Stromal cell of bone marrow (primary cell): Measurements from ENCODE around the gene BRCA1.
"Not testable (repeated sequence)": the region's sequence is repeated elsewhere in the genome, so short reads cannot be mapped to it uniquely, and the experiment has no call there.

ENCODE experiments used
- DNase-seq: peaks from one replicate; pipeline ENCODE4 v3.0.0-alpha.2; 2012; ENCODE audit warnings: low read depth

Gene BRCA1

DNA sequence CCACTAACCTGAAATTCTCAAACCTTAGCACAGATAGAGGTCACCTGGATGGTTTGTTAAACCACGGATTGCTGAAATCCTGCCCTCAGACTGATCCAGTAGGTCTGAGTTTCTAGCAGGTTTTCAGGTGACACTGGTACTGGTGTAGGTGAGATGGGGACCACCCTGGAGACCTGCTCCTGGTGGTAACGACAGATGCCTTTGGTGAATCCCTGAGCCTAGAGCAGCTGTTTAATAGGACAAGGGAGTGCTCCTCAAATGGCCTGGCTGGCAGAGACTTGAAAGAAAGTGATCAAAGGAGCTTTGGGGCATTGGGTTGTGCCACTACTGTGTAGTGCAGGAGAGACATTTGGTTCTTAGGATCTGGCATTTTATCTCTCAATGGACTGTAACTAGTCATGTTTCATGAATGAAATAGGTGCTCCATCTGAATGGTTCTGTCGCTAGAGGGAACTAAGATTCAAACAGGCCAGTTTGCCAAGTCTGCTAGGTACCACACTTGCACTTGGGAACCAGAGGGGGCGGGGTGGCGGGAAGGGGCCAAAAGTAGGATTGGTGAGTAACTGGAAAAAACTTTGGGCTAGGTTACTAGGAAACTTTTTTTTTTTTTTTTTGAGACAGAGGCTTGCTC is 121.5 kb downstream of the BRCA1 start:
- DNase-seq, result no peak

GRCh38 chr17:43000894-43001293 is 124.3 kb downstream of the BRCA1 start:
- not testable (repeated sequence) for DNase-seq

GRCh38 chr17:42999003-42999525 is 126.1 kb downstream of the BRCA1 start:
- no peak for DNase-seq

DNA sequence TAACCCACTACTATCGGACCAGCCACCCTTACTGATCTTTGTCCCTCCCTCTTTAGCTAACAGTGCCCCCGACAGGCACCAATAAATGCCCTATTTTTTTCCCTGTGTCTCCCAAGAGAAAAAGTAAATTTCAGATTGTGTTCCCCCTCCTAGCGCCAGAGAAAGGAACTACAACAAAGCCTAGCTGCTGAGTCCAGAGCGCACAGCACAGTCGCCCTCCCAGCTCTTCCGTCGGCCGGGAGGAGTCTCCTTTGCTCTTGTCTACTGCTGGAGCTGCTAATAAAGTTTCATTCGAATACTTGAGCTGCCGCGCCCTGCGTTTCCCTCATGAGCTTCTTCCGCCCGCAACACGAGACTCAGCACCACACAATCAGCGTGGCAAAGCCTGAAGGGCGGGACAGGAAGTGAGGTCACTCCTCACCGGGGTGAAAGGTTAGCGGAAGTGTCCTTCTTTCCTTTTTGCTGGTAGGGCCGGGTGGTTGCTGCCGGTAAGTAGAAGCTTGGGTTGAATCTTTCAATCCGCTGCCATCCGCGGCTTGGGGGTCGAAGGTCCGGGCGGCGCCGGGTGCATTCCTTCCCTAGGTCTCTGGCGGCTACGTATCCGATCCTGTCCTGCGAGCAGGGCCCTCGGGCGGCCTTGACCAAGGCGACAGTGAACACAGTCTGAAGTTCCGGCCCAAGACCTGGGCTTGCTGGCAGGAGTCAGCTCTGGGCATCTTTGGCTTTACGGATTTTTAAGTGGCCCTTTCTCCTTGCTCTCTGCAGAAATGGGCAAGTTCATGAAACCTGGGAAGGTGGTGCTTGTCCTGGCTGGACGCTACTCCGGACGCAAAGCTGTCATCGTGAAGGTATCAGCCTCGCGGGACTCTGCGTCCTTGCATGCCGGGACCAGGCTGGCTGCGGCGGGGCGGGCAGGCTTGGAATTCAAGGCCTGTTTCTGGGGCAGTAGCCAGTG is 126.9 kb downstream of the BRCA1 start, which contains the start of gene RPL27:
RPL27 (plus strand) TSS at position 436 of the 955 bp plus-strand sequence; CDS start at position 768, 332 bp downstream.
- peak; percentile 100 for DNase-seq

- DNase-seq, result no peak
These were observed 127.7 kb downstream of the BRCA1 start for GRCh38 chr17:42997390-42997983.
